K562 (cell line): ENCODE data around the gene IL1RAPL2.

Experiments
- BHLHE40 ChIP-seq: IDR thresholded peaks from 2 replicates; pipeline ENCODE4 v1.6.1; 2011; ENCODE audit warnings: low read length, improper control_type of control experiment
- FIP1L1 ChIP-seq: fragments of 200-400 bp; formaldehyde crosslinking; IDR thresholded peaks from 2 replicates; pipeline ENCODE4 v1.6.1; 2018; ENCODE audit warnings: mild to moderate bottlenecking, low read depth, low read length; ENCODE audit not compliant: poor library complexity, severe bottlenecking
- GATAD2B ChIP-seq: fragments of 450-650 bp; IDR thresholded peaks from 2 replicates; pipeline ENCODE4 v1.6.1; 2017; ENCODE audit warnings: mild to moderate bottlenecking, borderline replicate concordance
- JUN ChIP-seq, 2 experiments: sonication (generic) in 1 of 2; formaldehyde crosslinking in 1 of 2; IDR thresholded peaks; 2 replicates each; pipeline versions ENCODE4 v1.6.1 to v1.8.0; 2012 to 2022; ENCODE audit warnings: borderline replicate concordance in 2 of 2, mild to moderate bottlenecking in 2 of 2, improper control_type of control experiment in 1 of 2, low read depth in 1 of 2, low read length in 1 of 2, missing genetic modification reagents in 1 of 2
- MAX ChIP-seq: sonication (generic); formaldehyde crosslinking; IDR thresholded peaks from 2 replicates; pipeline ENCODE4 v1.9.0; 2022; ENCODE audit warnings: mild to moderate bottlenecking, missing genetic modification reagents

GRCh38 chrX:105302246-105302645 is 736.2 kb downstream of the IL1RAPL2 start:
- TF ChIP-seq MAX (CRISPR knock-in tag) (no peak), BHLHE40 (no peak), FIP1L1 (no peak), GATAD2B (no peak), JUN (IDR thresholded peaks at IDR 0.05; ENCODE audit: borderline replicate concordance, low read depth, low read length) (no peak), JUN (CRISPR knock-in tag; IDR thresholded peaks at IDR 0.05; ENCODE audit: borderline replicate concordance) (no peak)
